K562 (cell line): ENCODE measurements around the gene ATP6V0A1. TPM values are rescaled to one million over a fixed set of nuclear protein-coding genes. Genes with fewer than 3 reads are reported as not detected.

ENCODE experiments used
- ATAC-seq: fragments of 200-7000 bp; cut with Tn5 transposase; 3 replicates; pipeline ENCODE4 v1.9.1; 2020; ENCODE audit warnings: moderate library complexity
- BruUV-seq: library from RNA; stranded (reverse); fragments of 400-500 nt; replicated peaks from 2 replicates; lab custom pipeline; 2021; lab: Mats Ljungman, UMichigan
- CTCF ChIA-PET: fragments of 300-600 bp; formaldehyde crosslinking; extraction: SDS; loops from one replicate; lab custom pipeline; 2021; ENCODE audit warnings: low intra/inter-chr PET ratio; lab: Yijun Ruan, JAX
- POLR2A ChIA-PET: fragments of 300-600, 350-650 bp; sonication (Branson Sonifier 250); formaldehyde crosslinking; extraction: SDS; loops from one replicate; lab custom pipeline; 2021; ENCODE audit warnings: antibody characterized with exemption, inconsistent platforms; lab: Yijun Ruan, JAX
- DNase-seq, 4 experiments: peaks; one replicate each; pipeline versions ENCODE4 v3.0.0 to v3.0.0-alpha.2; 2011 to 2018; ENCODE audit warnings: low spot score in 3 of 4, mixed read lengths in 3 of 4; ENCODE audit errors: extremely low read depth in 1 of 4
- FAIRE-seq: peaks from 2 replicates; lab custom pipeline; 2011; peaks lifted over from hg19 to GRCh38; lab: Jason Lieb, UNC
- H2AFZ ChIP-seq: 2 replicates; pipeline ENCODE4 v1.6.0; 2011; ENCODE audit warnings: low read depth, low read length, control low read depth, inconsistent platforms
- H3K27ac ChIP-seq: fragments of 200-600 bp; 3 replicates; pipeline ENCODE4 v1.8.0; 2011; ENCODE audit warnings: low read depth, mild to moderate bottlenecking, control low read depth, inconsistent platforms, low read length, moderate library complexity, mixed read lengths; ENCODE audit errors: extremely low read depth
- H3K27me3 ChIP-seq, 2 experiments: fragments of 300-600 bp in 1 of 2; 2 replicates in 1 of 2; 3 replicates in 1 of 2; pipeline versions ENCODE4 v1.6.0 to v1.8.0; 2011; ENCODE audit warnings: inconsistent platforms in 2 of 2, low read length in 2 of 2, mild to moderate bottlenecking in 1 of 2, mixed read lengths in 1 of 2, moderate library complexity in 1 of 2; ENCODE audit not compliant: control insufficient read depth in 2 of 2, insufficient read depth in 2 of 2
- H3K36me3 ChIP-seq: fragments of 300-600 bp; 3 replicates; pipeline ENCODE4 v1.8.0; 2011; ENCODE audit warnings: mild to moderate bottlenecking, low read length, inconsistent platforms; ENCODE audit not compliant: control insufficient read depth, insufficient read depth
- H3K4me1 ChIP-seq, 2 experiments: fragments of 200-600 bp in 1 of 2; replicated peaks in 1 of 2; 2 replicates in 1 of 2; 3 replicates in 1 of 2; pipeline versions ENCODE4 v1.5.1 to v1.8.0; 2011; ENCODE audit warnings: inconsistent platforms in 2 of 2, low read length in 2 of 2, mild to moderate bottlenecking in 1 of 2, mixed read lengths in 1 of 2, moderate library complexity in 1 of 2; ENCODE audit not compliant: control insufficient read depth in 2 of 2, insufficient read depth in 2 of 2
- H3K4me2 ChIP-seq: 2 replicates; pipeline ENCODE4 v1.6.1; 2011; ENCODE audit warnings: low read length, control low read depth, inconsistent platforms, mixed read lengths; ENCODE audit not compliant: insufficient read depth
- H3K4me3 ChIP-seq: fragments of 200-600 bp; sonication (generic), shearing (Covaris generic); 2 replicates; pipeline ENCODE4 v1.5.1; 2016; ENCODE audit warnings: control low read depth, inconsistent platforms
- H3K79me2 ChIP-seq: fragments of 200-600 bp; 3 replicates; pipeline ENCODE4 v1.8.0; 2011; ENCODE audit warnings: low read length, inconsistent platforms; ENCODE audit not compliant: control insufficient read depth, insufficient read depth
- H3K9ac ChIP-seq, 2 experiments: 2 replicates each; pipeline versions ENCODE4 v1.6.0 to v1.6.1; 2011; ENCODE audit warnings: low read depth in 2 of 2, low read length in 2 of 2, control low read depth in 1 of 2, inconsistent platforms in 1 of 2, mild to moderate bottlenecking in 1 of 2, mixed read lengths in 1 of 2; ENCODE audit not compliant: insufficient read depth in 1 of 2
- H3K9me1 ChIP-seq: one replicate; pipeline ENCODE4 v1.6.0; 2011; ENCODE audit warnings: inconsistent platforms, mild to moderate bottlenecking, low read length, moderate library complexity; ENCODE audit not compliant: control insufficient read depth, insufficient read depth
- H3K9me3 ChIP-seq: replicated peaks from 2 replicates; pipeline ENCODE4 v1.5.1; 2011; ENCODE audit warnings: low read depth, low read length, inconsistent platforms; ENCODE audit not compliant: control insufficient read depth, insufficient read depth
- H4K20me1 ChIP-seq: replicated peaks from 2 replicates; pipeline ENCODE4 v1.6.1; 2011; ENCODE audit warnings: low read length, inconsistent platforms, mixed read lengths; ENCODE audit not compliant: control insufficient read depth, insufficient read depth
- BCOR ChIP-seq: fragments of 450-650 bp; IDR thresholded peaks from 2 replicates; pipeline ENCODE4 v1.6.1; 2016
- KDM1A ChIP-seq, 2 experiments: fragments of 450-650 bp; IDR thresholded peaks; 2 replicates each; pipeline ENCODE4 v1.6.1; 2016; ENCODE audit warnings: mild to moderate bottlenecking in 2 of 2
- MYC ChIP-seq, 2 experiments: fragments of 250-450 bp in 1 of 2; sonication (Bioruptor Pico) in 1 of 2; IDR thresholded peaks; 2 replicates each; pipeline versions ENCODE4 v1.5.1 to v1.6.1; 2012 to 2021; ENCODE audit warnings: low read depth in 2 of 2, borderline replicate concordance in 1 of 2, improper control_type of control experiment in 1 of 2, low read length in 1 of 2, mild to moderate bottlenecking in 1 of 2, moderate library complexity in 1 of 2
- PTBP1 ChIP-seq: fragments of 200-400 bp; formaldehyde crosslinking; IDR thresholded peaks from 2 replicates; pipeline ENCODE4 v1.6.1; 2017; ENCODE audit warnings: low read depth, low read length
- RBBP5 ChIP-seq: fragments of 200-600 bp; sonication (generic); IDR thresholded peaks from 2 replicates; pipeline ENCODE4 v1.6.1; 2012; ENCODE audit warnings: borderline replicate concordance, mild to moderate bottlenecking, low read length, control low read depth, inconsistent platforms; ENCODE audit not compliant: insufficient read depth, poor library complexity, severe bottlenecking
- RBM25 ChIP-seq: fragments of 200-400 bp; formaldehyde crosslinking; IDR thresholded peaks from 2 replicates; pipeline ENCODE4 v1.6.1; 2018; ENCODE audit warnings: low read length, low read depth, moderate library complexity; ENCODE audit not compliant: severe bottlenecking
- RCOR1 ChIP-seq, 2 experiments: IDR thresholded peaks; 2 replicates each; pipeline ENCODE4 v1.6.1; 2012; ENCODE audit warnings: low read depth in 2 of 2, low read length in 2 of 2, borderline replicate concordance in 1 of 2, improper control_type of control experiment in 1 of 2
- SMARCA5 ChIP-seq: fragments of 450-650 bp; IDR thresholded peaks from 2 replicates; pipeline ENCODE4 v1.6.1; 2016
- YBX1 ChIP-seq: fragments of 450-650 bp; IDR thresholded peaks from 2 replicates; pipeline ENCODE4 v1.7.1; 2016; ENCODE audit warnings: mild to moderate bottlenecking
- ZBTB7A ChIP-seq: IDR thresholded peaks from 2 replicates; pipeline ENCODE4 v1.6.1; 2011; ENCODE audit warnings: low read depth, mild to moderate bottlenecking, low read length, moderate library complexity, borderline replicate concordance; ENCODE audit not compliant: control insufficient read depth
- ZFP36 ChIP-seq: fragments of 150-350 bp; IDR thresholded peaks from 2 replicates; pipeline ENCODE4 v1.6.1; 2018; ENCODE audit warnings: low read length, low read depth; ENCODE audit not compliant: partially characterized antibody
- ZKSCAN8 ChIP-seq: fragments of 200-800 bp; sonication (Bioruptor generic); IDR thresholded peaks from 2 replicates; pipeline ENCODE4 v1.6.1; 2016; ENCODE audit warnings: missing genetic modification characterization, missing compliant biosample characterization
- ZNF224 ChIP-seq: sonication (generic); formaldehyde crosslinking; IDR thresholded peaks from 2 replicates; pipeline ENCODE4 v1.8.0; 2022; ENCODE audit warnings: mild to moderate bottlenecking, missing genetic modification reagents
- ZNF639 ChIP-seq, 2 experiments: fragments of 200-800 bp in 1 of 2; sonication (Bioruptor generic) in 1 of 2; sonication (generic) in 1 of 2; formaldehyde crosslinking in 1 of 2; IDR thresholded peaks in 1 of 2; conservative IDR thresholded peaks in 1 of 2; 2 replicates each; pipeline versions ENCODE4 v1.5.0 to v1.6.1; 2016 to 2020; ENCODE audit warnings: missing compliant biosample characterization in 1 of 2, missing genetic modification characterization in 1 of 2, missing genetic modification reagents in 1 of 2
- WGBS: fragments of 100-300 bp; shearing (Covaris generic); methylation state at CpG from one replicate; pipeline ENCODE4 v1.1.6; 2016; ENCODE audit warnings: low coverage, mixed read lengths; ENCODE audit not compliant: insufficient coverage; ENCODE audit errors: missing lambda C conversion rate; 5-methylcytosine and 5-hydroxymethylcytosine counted together
- in situ Hi-C: fragments of 300-500 bp; cut with MboI; formaldehyde crosslinking; loops from 4 replicates; pipeline ENCODE4 v1.15.0; 2018; ENCODE audit warnings: inconsistent platforms, mixed read lengths
- intact Hi-C: fragments of 100-400 bp; cut with micrococcal nuclease; formaldehyde crosslinking; loops from 2 replicates; pipeline ENCODE4 v1.14.2; 2022
- polyA plus RNA-seq, 8 experiments: library from polyadenylated mRNA; depleted of rRNA in 4 of 8; stranded (reverse) in 5 of 8; unstranded in 3 of 8; fragments of >200 nt; fragmentation: Nextera tagmentation in 2 of 8; fragmentation: Illumina TruSeq in 1 of 8; extraction: Ambion mirVana in 2 of 8; extraction: Trizol in 1 of 8; gene quantifications; 2 replicates each; pipeline versions ENCODE4 v1.2.1 to v1.2.3, GENCODE V29; 2011 to 2014; ENCODE audit warnings: inconsistent platforms in 1 of 8, missing spikeins in 1 of 8
- total RNA-seq, 7 experiments: library from RNA; depleted of rRNA in 6 of 7; stranded (reverse); fragments of >200 nt in 6 of 7; fragmentation: Illumina TruSeq in 2 of 7; extraction: Trizol in 2 of 7; gene quantifications; 2 replicates each; pipeline versions ENCODE4 v1.2.1 to v1.2.3, GENCODE V29; 2011 to 2021; ENCODE audit warnings: low replicate concordance in 1 of 7

The ATP6V0A1 gene
- total and polyA plus RNA-seq, 9 of the 15 experiments (the other 6 are each of a cell fraction or from before 2014, with no cell fraction given): 11.8 to 158 (median 75.5) TPM

DNA sequence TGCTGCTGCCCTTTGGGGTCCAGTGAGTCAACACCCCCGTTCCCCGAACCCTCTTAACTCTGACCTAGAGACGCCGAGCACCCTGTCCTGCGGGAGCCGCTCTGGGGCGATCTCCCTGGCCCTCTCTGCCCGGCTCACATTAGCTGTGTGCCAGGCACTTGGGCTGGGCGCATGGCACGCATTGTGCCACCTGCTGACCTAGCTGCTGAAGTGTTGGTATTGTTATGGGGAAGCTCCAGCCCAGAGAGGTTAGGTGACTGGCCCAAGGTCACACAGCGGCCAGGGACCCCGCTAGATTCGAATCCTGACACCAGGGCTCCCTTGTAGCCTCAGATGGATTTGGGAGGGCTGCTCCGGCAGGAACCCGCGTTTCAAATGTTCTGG is 95.2 kb downstream of the ATP6V0A1 start:
- Histone ChIP-seq H3K9me1 (no peaks in the 10 kb centered on the region), H3K4me1 (peaks cover 18 to 39% of the 10 kb centered on the region in 2 experiments; a peak in 4 of 5 replicates), H3K9me3 (no peaks in the 10 kb centered on the region), H3K4me2 (peak overlapping the region; percentile 96), H3K36me3 (peaks cover 4% of the 10 kb centered on the region; the same call in 1 of the 3 replicates), H3K27me3 (no peaks in the 10 kb centered on the region), H3K9ac (peak overlapping the region; percentile 66 to 100), H3K4me3 (peak overlapping the region; percentile 87), H2AFZ (peak overlapping the region; percentile 85), H4K20me1 (no peaks in the 10 kb centered on the region), H3K27ac (peak overlapping the region; percentile 91), H3K79me2 (peaks cover 26% of the 10 kb centered on the region)
- in situ Hi-C loops: no loop called here
- ChIA-PET POLR2A (interaction anchor here (0.5 to 1.3 kb wide), 4 partner anchors 16 to 280 kb away, joined by 3 to 4 read pairs (median 3); partner anchors contain the start of gene NAGLU), CTCF (no interaction called here)
- DNase-seq: no peak
- no peak for FAIRE-seq
- BruUV-seq: no TSS peak
- intact Hi-C loops: no loop called here
- no peak for ATAC-seq
- WGBS: 3% methylated on average over 13 of the region's 16 CpGs
- TF ChIP-seq YBX1 (no peak), RBM25 (peak; percentile 64), PTBP1 (peak; percentile 71; the same call in 1 of the 2 replicates), RCOR1 (IDR thresholded peaks at IDR 0.05; ENCODE audit: borderline replicate concordance in 1 of 2, low read depth in 2 of 2, low read length in 2 of 2) (peak in 1 of 2 experiments; percentile 58; a peak in 2 of 4 replicates), SMARCA5 (peak; percentile 92), ZKSCAN8 (CRISPR knock-in tag) (no peak), ZBTB7A (0 out of 2 replicates have a peak, but pooled peaks have one; percentile 3), RBBP5 (peak; percentile 4), ZNF224 (CRISPR knock-in tag) (no peak), ZNF639 (CRISPR knock-in tag; conservative IDR thresholded peaks at IDR 0.05 in 1 of 2, IDR thresholded peaks at IDR 0.05 in 1 of 2) (0 out of 4 replicates have a peak, but pooled peaks of 1 of the 2 experiments have one; percentile 14), MYC (IDR thresholded peaks at IDR 0.05; ENCODE audit: low read depth, low read length) (peak; percentile 9; the same call in 1 of the 2 replicates), MYC (CRISPR knock-in tag; IDR thresholded peaks at IDR 0.05; ENCODE audit: borderline replicate concordance, low read depth) (no peak), ZFP36 (peak; percentile 94), KDM1A (IDR thresholded peaks at IDR 0.05) (peak; percentile 65 to 84), BCOR (peak; percentile 93)
